Embryonic facial prominence (tissue), 1 donor: ENCODE measurements around the gene GRB7.
A peak's percentile ranks its signal among the peaks of the same experiment; 100 is the strongest.
"Not testable (repeated sequence)": the region's sequence is repeated elsewhere in the genome, so short reads cannot be mapped to it uniquely, and the experiment has no call there.

Experiments
- DNase-seq: peaks from one replicate; pipeline ENCODE4 v3.0.0-alpha.2; 2016; ENCODE audit errors: extremely low spot score

GRB7 gene

DNA sequence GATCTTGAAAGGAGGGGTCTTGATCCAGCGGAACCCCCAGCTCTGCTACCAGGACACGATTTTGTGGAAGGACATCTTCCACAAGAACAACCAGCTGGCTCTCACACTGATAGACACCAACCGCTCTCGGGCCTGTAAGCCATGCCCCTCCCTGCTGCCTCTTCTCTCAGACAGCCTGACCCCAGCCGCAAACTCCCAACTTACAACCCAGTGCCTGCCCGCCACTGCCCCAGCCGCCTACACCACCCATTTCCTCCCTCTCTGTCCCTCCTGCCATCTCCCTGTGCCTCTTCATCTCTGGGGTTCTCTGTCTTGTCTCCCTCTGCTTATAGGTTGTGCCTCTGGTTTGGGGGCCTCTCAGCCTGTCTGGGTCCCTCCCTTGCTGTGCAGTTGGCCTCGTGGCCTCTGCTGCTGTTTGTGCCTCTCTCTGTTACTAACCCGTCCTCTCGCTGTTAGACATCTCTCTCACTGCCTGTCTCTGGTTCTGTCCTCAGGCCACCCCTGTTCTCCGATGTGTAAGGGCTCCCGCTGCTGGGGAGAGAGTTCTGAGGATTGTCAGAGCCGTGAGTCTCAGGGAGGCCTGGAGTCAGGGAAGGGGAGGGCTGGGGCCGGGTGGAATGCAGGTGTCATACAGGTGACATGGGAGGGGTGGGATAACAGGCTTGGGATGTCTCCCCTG lies 28.3 kb upstream of the GRB7 start:
- no peak for DNase-seq

- no peak for DNase-seq
These were observed 27.5 kb upstream of the GRB7 start for GRCh38 chr17:39709998-39710964.

DNA sequence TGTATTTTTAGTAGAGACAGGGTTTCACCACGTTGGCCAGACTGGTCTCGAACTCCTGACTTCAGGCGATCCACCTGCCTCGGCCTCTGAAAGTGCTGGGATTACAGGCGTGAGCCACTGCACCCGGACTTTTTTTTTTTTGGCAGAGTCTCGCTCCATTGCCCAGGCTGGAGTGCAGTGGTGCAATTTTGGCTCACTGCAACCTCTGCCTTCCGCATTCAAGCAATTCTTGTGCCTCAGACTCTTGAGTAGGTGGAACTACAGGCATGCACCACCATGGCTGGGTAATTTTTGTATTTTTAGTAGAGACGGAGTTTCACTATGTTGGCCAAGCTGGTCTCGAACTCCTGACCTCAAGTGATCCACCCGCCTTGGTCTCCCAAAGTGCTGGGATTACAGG lies 26.7 kb upstream of the GRB7 start:
- not testable (repeated sequence) for DNase-seq

DNA sequence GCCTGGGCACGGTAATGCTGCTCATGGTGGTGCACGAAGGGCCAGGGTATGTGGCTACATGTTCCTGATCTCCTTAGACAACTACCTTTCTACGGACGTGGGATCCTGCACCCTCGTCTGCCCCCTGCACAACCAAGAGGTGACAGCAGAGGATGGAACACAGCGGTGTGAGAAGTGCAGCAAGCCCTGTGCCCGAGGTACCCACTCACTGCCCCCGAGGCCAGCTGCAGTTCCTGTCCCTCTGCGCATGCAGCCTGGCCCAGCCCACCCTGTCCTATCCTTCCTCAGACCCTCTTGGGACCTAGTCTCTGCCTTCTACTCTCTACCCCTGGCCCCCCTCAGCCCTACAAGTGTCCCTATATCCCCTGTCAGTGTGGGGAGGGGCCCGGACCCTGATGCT lies 25.9 kb upstream of the GRB7 start:
- DNase-seq, result no peak

DNA sequence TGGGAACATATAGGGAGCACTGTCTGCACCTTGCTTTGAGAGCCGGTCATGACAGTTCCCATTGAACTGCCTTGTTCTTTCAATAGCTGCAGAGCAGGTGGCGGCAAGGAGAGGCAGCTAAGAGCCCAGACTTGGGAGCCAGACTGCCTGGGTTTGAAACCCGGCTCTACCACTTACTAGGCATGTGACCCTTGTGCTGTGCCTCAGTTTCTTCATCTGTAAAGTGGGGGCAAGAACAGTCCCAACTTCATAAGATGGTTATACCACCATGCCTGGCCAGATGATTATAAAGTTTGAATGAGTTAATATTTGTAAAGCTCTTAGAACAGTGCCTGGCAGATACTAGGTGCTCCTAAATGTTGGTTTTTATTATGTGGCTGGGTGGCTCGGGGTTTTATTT lies 23.5 kb upstream of the GRB7 start:
- DNase-seq, result no peak

DNA sequence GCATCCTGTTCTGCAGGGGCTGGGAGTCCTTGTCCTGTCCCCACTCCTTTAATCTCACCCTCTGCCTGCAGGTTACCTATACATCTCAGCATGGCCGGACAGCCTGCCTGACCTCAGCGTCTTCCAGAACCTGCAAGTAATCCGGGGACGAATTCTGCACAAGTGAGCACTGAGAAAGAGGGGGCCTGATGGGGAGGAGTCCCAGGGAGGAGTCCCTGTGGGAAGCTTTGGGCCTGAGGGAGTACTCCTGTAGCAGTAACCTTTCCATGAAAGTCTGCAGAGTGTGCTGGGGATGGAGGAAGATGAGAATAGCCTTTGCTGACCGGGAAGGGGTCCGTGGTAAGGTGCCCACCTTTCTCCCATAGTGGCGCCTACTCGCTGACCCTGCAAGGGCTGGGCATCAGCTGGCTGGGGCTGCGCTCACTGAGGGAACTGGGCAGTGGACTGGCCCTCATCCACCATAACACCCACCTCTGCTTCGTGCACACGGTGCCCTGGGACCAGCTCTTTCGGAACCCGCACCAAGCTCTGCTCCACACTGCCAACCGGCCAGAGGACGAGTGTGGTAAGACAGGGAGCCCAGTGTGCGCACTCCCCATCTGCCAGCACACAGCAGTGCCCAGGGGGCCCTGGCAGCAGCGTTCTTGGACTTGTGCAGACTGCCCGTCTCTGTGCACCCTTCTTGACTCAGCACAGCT lies 22.2 kb upstream of the GRB7 start:
- no peak for DNase-seq

- no peak for DNase-seq
These were observed 21.5 kb upstream of the GRB7 start for GRCh38 chr17:39716073-39716818.

DNA sequence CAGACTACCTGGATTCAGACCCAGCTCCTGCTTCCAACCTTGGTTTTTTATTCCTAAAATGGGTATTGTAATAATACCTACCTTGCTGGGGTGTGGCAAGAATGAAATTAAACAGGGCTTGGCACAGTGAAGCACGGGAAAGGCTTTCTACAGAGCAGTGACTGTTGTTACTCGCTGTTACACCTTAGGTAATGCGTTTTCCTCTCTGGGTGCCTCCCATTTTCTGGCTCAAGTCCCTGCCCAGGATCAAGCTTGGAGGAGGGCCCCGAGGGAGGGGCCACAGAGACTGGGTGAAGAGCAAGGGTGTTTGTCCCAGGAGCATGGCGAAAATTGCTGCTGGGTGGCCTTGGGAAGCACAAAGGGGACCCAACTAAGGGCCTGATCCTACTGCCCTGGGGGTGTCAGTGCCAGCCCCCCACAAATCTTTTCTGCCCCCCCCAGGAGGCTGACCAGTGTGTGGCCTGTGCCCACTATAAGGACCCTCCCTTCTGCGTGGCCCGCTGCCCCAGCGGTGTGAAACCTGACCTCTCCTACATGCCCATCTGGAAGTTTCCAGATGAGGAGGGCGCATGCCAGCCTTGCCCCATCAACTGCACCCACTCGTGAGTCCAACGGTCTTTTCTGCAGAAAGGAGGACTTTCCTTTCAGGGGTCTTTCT lies 20.7 kb upstream of the GRB7 start:
- DNase-seq, result no peak

- DNase-seq, result no peak
These were observed 20.1 kb upstream of the GRB7 start for GRCh38 chr17:39717660-39718059.

GRCh38 chr17:39719563-39720355 lies 18.0 kb upstream of the GRB7 start:
- no peak for DNase-seq

GRCh38 chr17:39722104-39722503 lies 15.6 kb upstream of the GRB7 start:
- no peak for DNase-seq

DNA sequence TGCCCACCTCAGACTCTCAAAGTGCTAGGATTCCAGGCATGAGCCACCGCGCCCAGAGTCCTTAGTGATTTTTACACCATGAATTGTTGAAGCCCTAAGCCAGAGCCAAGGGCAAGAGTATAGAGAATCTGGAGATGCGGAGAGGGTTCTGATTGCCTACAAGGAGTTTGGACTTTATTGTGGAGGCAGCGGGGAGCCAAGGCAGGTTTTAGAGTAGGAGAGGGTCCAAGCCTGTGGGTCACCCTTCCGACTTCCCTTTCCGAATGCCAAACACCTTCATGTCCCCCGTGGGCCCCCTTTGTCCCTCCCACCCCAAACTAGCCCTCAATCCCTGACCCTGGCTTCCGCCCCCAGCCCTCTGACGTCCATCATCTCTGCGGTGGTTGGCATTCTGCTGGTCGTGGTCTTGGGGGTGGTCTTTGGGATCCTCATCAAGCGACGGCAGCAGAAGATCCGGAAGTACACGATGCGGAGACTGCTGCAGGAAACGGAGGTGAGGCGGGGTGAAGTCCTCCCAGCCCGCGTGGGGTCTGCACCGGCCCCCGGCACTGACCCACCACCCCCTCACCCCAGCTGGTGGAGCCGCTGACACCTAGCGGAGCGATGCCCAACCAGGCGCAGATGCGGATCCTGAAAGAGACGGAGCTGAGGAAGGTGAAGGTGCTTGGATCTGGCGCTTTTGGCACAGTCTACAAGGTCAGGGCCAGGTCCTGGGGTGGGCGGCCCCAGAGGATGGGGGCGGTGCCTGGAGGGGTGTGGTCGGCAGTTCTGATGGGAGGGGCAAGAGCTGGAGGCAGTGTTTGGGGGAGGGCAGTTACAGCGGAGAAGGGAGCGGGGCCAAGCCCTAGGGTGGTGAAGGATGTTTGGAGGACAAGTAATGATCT lies 14.5 kb upstream of the GRB7 start:
- no peak for DNase-seq

- no peak for DNase-seq
These were observed 13.0 kb upstream of the GRB7 start for GRCh38 chr17:39724731-39725130.

GRCh38 chr17:39725923-39726322 lies 11.8 kb upstream of the GRB7 start:
- DNase-seq, result not testable (repeated sequence)

DNA sequence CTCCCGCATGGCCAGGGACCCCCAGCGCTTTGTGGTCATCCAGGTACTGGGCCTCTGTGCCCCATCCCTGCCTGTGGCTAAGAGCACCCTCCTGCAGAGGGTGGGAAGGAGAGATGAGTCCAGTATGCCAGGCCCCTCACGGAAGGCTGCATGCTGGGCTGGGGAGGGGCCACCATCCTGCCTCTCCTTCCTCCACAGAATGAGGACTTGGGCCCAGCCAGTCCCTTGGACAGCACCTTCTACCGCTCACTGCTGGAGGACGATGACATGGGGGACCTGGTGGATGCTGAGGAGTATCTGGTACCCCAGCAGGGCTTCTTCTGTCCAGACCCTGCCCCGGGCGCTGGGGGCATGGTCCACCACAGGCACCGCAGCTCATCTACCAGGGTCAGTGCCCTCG lies 11.1 kb upstream of the GRB7 start:
- no peak for DNase-seq

DNA sequence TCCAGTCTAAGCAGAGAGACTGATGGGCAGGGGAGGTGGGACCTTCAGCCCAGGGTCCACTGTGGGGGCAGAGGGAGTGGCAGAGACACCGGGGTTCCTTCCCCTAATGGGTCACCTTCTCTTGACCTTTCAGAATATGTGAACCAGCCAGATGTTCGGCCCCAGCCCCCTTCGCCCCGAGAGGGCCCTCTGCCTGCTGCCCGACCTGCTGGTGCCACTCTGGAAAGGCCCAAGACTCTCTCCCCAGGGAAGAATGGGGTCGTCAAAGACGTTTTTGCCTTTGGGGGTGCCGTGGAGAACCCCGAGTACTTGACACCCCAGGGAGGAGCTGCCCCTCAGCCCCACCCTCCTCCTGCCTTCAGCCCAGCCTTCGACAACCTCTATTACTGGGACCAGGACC lies 10.2 kb upstream of the GRB7 start:
- no peak for DNase-seq

DNA sequence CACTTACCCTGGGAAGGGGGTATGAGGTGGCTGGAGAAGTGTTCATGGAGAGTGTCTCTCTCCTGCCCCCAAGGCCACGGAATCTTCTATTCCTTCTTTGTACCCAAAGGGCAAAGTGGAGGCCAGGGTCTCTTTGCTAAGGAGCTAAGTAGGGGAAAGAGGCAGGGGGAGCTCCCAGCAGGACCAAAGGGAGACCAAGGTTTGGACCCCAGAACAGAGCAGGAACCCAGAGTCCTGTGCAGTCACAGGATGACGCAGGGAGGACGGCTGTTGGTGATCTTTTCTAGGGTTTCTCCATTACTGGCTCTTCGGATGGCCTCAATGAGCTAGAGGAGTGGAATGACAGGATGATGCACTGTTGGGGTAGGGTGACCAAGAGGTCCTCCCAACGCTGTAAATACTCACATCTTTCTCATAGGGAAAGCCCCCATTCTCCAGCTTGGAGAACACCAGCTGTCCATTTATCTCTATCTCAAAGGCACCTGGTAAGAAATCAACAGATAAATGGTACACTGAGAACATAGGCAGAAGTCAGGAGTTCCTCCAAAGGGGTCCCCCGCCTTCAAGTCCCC lies 8.4 kb upstream of the GRB7 start:
- no peak for DNase-seq

DNA sequence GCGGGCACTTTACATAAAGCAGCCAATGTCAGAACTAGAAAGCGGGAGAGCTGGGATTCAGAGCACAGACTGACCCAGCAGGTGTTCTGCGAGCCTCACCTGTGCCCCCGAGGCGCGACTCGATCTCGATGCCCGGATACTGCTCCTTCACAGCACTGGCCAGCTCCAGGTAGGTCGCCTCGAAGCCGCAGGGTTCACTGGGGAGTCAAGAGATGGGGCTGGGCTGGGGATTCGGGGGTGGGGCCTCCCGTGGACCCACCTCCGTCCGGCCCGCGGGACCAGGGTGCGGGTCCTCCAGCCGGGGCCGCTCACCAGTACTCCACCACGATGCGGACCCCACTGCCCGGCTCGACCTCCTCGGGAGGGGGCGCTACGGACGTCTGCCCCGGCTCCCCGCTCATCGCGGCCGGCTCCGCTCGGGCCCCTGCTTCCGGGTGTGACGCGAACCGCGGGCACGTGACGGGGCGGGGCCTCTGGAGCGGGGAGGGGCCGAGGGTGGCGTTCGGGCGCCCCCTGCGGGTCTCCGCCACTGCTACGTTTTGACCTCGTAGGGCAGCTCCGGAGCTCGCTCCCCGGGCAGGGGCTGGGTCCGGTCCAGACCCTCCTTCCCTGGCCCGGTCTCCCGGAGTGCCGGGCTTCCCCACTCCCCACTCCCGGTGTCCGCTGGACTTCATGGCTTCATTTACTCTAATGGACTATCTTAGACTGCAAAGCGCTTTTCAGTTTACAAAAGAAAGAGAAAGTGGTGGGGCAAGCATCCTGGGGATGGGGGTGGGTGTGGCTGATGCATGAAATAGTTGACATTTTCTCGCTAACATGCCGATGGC lies 7.4 kb upstream of the GRB7 start, which contains the start of gene MIEN1:
TSS of gene MIEN1 (minus strand) at position 438 of the 827 bp plus-strand sequence. CDS start at position 401, 37 bp downstream.
- peak; percentile 54 for DNase-seq
